HG02884 (cell line): ENCODE measurements around the gene LRRC28.
"Not testable (repeated sequence)": the region's sequence is repeated elsewhere in the genome, so short reads cannot be mapped to it uniquely, and the experiment has no call there.

ENCODE experiments used
- ATAC-seq: cut with Tn5 transposase; IDR thresholded peaks from one replicate; pipeline ENCODE4 v1.9.1; 2021; ENCODE audit warnings: mild to moderate bottlenecking, moderate library complexity; ENCODE audit not compliant: unreplicated experiment

LRRC28 gene

GRCh38 chr15:99390667-99391066, 139.4 kb downstream of the LRRC28 start:
- ATAC-seq, result no peak

DNA sequence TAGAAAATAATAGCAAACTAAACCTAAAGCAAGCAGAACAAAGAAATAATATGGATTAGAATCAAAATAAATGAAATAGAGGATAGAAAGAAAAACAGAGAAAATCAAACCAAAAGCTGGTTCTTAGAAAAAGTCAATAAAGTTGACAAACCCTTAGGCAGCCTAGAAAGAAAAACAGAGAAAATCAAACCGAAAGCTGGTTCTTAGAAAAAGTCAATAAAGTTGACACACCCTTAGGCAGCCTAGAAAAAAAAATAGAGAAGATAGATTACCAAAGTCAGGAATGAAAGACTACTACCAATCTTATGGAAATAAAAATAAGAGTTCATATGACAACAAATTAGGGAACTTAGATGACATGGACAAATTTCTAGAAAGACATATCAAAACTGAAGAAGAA, 142.4 kb downstream of the LRRC28 start:
- no peak for ATAC-seq

DNA sequence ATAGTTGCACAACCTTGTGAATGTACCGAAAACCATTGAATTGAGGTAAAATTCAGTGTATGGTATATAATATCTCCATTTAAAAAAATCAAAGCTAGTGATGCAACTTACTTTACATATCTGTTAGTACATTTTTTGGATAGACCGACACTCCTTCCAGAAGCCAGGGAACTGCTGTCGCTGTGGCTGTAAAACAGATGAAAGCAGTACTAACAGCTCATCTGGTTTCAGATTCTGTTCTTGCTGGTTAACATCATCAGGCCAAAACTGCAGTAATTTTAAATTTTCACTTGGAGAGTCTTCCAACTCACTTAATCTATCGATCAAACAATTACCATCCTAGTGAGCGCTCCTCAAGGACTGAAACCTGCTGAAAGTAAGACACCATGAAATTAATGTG, 145.1 kb downstream of the LRRC28 start:
- ATAC-seq, result no peak

DNA sequence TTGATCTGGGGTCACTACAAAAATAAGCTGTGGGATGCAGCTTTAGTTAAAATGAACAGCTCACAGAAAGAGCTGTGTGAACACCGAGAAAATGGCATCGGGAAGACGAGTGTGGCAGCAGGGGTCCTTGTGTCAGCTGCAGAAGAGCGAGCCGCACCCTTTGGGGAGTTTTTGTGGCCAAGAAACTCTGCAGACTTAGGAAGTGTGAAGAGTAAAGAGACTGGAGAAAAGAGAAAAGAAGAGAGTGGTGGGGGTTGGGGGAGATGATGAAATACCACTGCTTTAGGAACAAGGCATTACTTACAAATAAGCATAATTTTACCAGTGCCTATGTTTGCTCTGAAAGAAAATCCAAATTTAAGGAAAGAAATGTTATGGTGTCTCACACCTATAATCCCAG, 147.8 kb downstream of the LRRC28 start:
- no peak for ATAC-seq

GRCh38 chr15:99399618-99400017, 148.3 kb downstream of the LRRC28 start:
- no peak for ATAC-seq

DNA sequence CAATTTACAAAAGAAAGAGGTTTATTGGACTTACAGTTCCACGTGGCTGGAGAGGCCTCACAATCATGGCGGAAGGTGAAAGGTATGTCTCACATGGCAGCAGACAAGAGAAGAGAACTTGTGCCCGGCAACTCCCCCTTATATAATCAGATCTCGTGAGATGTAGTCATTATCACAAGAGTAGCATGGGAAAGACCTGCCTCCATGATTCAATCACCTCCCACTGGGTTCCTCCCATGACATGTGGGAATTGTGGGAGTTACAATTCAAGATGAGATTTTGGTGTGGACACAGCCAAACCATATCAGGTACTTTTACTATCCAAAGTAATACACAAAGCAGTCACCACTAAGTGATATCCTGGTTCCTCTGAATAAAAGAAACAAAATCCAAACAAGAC, 149.9 kb downstream of the LRRC28 start:
- ATAC-seq, result not testable (repeated sequence)

- no peak for ATAC-seq
Observed at GRCh38 chr15:99402014-99402729, 150.9 kb downstream of the LRRC28 start.

GRCh38 chr15:99403597-99403996, 152.3 kb downstream of the LRRC28 start:
- ATAC-seq, result no peak

DNA sequence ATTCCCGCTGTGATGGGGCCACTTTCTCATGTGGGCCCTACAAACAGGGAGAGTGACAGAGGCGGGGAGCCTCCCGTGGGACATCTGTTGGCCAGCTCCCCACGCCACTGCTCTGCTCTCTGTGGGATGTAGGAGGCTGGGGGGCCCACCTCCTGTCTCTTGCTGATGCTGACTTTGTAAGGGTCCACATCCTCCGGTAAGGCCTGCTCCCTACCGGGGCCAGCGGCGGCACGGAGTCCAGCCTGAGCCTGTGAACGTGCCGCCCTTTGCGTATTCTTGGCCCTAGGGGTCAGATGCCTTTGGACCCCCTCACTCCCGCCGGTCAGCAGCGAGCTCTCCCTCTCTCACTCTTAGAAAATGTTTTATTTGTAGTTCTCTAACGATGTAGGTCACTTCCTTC, 153.2 kb downstream of the LRRC28 start:
- no peak for ATAC-seq

- no peak for ATAC-seq
Observed at GRCh38 chr15:99406120-99406519, 154.8 kb downstream of the LRRC28 start.

GRCh38 chr15:99406716-99407487, 155.6 kb downstream of the LRRC28 start:
- no peak for ATAC-seq

DNA sequence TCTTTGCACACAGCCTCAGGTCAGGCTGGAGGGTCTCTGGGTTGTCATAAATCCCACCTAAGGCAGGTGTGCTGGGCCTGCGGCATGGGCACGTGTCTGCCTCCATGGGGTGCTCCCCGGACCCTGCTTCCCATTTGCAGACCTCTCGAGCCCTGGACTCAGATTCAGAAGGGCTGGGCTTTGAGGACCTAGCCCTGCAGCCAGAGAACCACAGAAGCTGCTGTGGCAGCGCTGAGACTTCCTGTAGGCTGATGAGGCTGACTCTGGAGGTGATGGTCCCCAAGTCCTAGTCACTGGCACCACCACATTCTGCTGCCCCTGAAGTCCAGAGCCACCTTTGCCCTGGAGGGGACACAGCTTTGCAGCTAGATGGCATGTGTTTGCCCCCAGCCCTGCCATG, 156.4 kb downstream of the LRRC28 start:
- no peak for ATAC-seq

DNA sequence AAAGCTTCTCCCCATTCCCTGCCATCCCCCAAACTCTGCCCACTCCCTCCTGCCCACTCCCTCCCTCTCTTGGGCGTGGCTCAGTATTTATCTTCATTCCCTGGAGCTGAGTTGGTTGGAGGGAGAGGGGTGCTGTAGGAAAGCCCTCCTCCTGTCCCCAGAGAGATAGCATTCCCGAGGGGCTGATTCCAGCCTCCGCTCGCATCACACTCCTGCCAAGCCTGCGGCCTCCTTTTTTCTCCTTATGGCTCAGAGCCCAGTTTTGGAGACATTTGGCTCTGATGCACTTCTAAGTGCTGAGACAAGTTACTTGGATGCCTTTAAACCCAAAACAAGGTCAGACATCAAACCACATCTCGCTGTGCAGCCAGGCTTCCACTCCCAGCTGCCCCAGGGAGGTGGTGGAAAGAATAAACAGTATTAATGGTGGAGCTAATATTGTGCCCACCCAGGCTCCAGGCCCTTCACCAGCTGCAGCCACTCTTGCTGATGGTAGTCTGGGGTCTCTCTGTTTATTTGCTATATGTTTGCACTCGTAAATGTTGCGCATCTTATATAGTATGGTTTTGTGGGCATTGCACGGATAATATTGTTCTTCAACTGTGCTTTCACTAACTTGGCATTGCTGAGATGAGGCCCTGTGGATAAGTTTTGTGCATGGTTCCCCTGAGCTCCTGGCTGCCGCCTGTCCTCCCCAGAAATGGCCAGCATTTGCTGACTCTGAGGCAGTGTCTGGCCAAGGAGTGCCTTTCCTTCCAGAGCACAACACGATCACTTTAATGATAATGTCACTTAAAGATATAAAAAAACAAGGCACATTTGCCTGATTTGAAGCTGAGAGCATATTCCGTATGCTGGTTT, 157.2 kb downstream of the LRRC28 start:
- no peak for ATAC-seq

- no peak for ATAC-seq
Observed at GRCh38 chr15:99409097-99409473, 157.8 kb downstream of the LRRC28 start.

DNA sequence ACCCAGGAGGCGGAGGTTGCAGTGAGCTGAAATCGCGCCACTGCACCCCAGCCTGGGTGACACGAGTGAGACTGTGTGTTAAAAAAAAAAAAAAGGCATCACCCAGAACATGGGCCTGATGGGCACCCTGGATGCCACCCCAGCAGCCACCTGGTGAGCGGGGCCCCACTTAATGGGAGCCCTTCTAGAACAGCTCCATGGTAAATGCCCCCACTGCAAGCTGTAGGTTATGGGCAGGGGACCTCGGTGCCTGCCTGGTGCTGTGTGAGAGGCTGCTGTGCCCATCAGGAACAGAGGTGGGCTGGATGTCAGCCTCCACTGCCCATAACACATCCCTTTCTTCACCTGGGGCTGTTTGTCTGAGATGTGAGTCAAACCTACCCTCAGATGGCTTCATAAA, 158.3 kb downstream of the LRRC28 start:
- no peak for ATAC-seq

DNA sequence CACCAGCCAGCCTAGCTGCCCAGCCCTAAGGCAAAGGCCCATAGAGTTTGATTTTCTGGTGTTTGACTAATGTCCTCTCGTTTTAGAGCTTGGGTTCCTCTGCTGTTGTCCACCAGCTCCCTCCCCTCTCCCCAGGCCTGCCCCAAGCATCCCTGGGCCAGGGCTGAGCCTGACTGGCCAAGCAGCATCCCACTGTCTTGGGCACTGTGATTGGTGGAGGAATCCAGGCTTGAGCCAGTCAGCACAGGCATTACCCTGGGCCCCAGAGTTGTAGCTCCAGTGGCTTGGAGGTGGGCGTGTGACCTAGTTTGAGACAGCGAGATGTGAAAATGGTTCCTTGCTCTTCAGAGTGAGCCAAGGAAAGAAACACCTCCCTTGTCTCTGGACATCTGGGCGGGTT, 159.2 kb downstream of the LRRC28 start:
- ATAC-seq, result no peak

GRCh38 chr15:99411234-99411633, 160.0 kb downstream of the LRRC28 start:
- ATAC-seq, result no peak

- ATAC-seq, result no peak
Observed at GRCh38 chr15:99412082-99412481, 160.8 kb downstream of the LRRC28 start.

DNA sequence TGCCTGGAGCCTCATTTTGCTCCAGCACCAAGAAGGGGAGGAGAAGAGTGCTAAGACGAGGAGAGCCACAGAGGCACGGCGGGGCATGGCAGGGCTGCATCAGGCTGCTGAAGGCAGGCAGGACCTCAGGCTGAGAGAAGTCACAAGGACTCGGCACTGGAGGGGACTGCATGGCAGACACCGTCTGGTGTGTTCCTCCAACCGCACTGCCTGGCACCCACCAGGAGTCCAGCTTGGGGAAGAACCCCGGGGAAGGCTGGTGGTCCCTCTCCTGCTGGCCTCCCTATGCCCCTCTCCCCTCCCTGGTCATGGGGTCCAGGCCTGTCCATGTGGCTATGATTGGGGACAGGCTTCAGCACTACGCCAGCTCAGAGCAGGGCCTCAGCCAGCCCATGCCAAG, 161.3 kb downstream of the LRRC28 start:
- no peak for ATAC-seq

DNA sequence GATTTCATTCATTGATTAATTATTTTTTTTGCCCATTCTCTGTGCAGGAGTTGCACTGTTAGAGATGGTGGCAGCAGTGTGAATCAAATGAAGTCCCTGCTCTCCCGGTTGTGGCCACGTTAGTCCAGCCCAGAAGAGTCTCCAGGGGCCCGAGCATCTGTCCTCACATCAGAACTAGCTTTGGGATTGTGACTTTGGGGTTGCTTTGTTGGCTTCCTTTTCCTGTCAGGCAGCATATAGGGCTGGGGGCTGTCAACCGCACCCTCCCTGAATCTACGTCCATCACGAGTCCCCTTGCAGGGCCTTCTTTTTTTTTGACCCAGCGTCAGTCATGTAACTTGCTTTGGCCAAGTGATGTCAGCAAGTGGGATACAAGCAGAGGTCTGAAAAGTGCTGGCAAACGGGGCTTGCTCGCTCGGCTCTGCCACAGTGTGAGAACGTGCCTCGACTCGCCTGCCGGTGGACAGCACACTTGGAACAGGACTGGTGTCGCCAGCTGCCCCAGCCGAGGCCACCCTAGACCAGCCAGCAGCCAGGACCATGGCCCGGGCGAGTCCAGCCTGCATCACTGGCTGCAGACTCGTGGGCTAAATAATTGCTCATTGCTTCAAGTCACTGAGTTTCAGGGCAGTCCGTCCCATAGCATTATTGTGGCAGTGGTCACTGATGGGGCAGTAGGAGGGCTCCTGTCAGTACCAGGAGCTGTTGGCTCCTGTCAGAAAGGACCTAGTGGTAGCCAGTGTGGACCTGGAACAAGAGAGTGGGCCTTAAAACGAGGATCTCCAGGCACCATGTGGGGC, 162.9 kb downstream of the LRRC28 start:
- no peak for ATAC-seq
